ENCODE data around the gene SMIM20. TPM values are rescaled to one million over a fixed set of nuclear protein-coding genes. Genes with fewer than 3 reads are reported as not detected.

Gene SMIM20
- total and polyA plus RNA-seq, 2 of the 4 experiments (the other 2 are of a cell fraction) = 13.6 to 23.1 TPM

DNA sequence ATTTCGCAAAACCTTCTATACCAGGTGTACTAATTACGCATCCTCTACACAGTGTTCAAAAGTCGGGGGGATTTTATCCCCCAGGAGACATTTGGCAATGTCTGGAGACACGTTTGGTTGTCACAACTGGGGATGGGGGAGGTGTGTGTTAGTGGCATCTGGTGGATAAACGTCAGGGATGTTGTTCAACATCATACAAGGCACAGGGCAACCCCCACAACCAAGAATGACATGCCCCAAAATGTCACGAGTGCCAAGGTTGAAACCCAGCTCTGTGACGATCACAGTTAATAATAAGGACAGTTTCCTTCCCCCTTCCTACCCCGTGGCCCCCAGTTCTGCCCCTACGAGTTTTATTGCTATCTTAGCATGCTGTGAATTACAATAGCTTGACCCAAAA lies 35.3 kb upstream of the SMIM20 start:
- Histone ChIP-seq H3K79me1 (ENCODE audit: low read depth in 1 of 2, low read length in 2 of 2) (no peaks in the 10 kb centered on the region), H2AK5ac (ENCODE audit: low read depth, low read length) (no peak overlapping the region; the same call in 1 of the 2 replicates), H3K27ac (ENCODE audit: insufficient read depth, low read length) (no peak overlapping the region), H3K56ac (ENCODE audit: extremely low read depth, insufficient read depth, low read length) (no peak overlapping the region), H4K8ac (ENCODE audit: low read depth in 2 of 2, low read length in 2 of 2) (no peak overlapping the region), H2BK120ac (ENCODE audit: low read depth, low read length) (no peak overlapping the region), H3K9me1 (ENCODE audit: insufficient read depth, low read length) (peaks cover 4% of the 10 kb centered on the region; the same call in 1 of the 2 replicates), H3K4me2 (ENCODE audit: low read depth, low read length) (no peak overlapping the region), H3K4me3 (ENCODE audit: insufficient read depth, low read depth, low read length) (no peak overlapping the region), H4K5ac (ENCODE audit: low read depth, low read length) (no peak overlapping the region), H3K9ac (ENCODE audit: low read depth, low read length) (no peak overlapping the region), H4K20me1 (ENCODE audit: insufficient read depth, low read length) (no peaks in the 10 kb centered on the region), H3K14ac (replicated peaks; ENCODE audit: low read depth, low read length) (no peak overlapping the region), H2BK15ac (ENCODE audit: low read depth, low read length) (no peak overlapping the region), H3K27me3 (ENCODE audit: control insufficient read depth, insufficient read depth, low read length) (no peaks in the 10 kb centered on the region), H4K91ac (ENCODE audit: insufficient read depth, low read depth, low read length) (no peak overlapping the region), H2AK9ac (replicated peaks; ENCODE audit: low read depth, low read length, poor library complexity) (no peak overlapping the region), H2AFZ (replicated peaks; ENCODE audit: low read length, poor library complexity) (no peak overlapping the region), H2BK5ac (ENCODE audit: low read depth, low read length, poor library complexity, severe bottlenecking) (no peak overlapping the region), H3K9me3 (ENCODE audit: control insufficient read depth, insufficient read depth, low read length) (peaks cover 3% of the 10 kb centered on the region; the same call in 1 of the 2 replicates), H3K23ac (ENCODE audit: low read depth, low read length) (no peak overlapping the region), H3K18ac (ENCODE audit: low read depth, low read length) (no peak overlapping the region), H3K4me1 (ENCODE audit: control insufficient read depth, insufficient read depth, low read length) (peaks cover 12% of the 10 kb centered on the region), H3K36me3 (ENCODE audit: control insufficient read depth, insufficient read depth, low read length) (no peaks in the 10 kb centered on the region), H2BK20ac (ENCODE audit: low read depth, low read length) (no peak overlapping the region), H3K4ac (ENCODE audit: low read depth, low read length) (no peak overlapping the region)
- ChIA-PET POLR2A (ENCODE audit: unreplicated experiment) (no interaction called here), CTCF (no interaction called here)
- BruUV-seq (replicated peaks) = no TSS peak
- in situ Hi-C loops (cut with MboI; ENCODE audit: low sequenced_read_pairs) (no loop called here), intact Hi-C loops (cut with micrococcal nuclease) (no loop called here), dilution Hi-C loops (cut with HindIII; ENCODE audit: low sequenced_read_pairs, unreplicated experiment) (no loop called here)
- TF ChIP-seq, protein P1, sequence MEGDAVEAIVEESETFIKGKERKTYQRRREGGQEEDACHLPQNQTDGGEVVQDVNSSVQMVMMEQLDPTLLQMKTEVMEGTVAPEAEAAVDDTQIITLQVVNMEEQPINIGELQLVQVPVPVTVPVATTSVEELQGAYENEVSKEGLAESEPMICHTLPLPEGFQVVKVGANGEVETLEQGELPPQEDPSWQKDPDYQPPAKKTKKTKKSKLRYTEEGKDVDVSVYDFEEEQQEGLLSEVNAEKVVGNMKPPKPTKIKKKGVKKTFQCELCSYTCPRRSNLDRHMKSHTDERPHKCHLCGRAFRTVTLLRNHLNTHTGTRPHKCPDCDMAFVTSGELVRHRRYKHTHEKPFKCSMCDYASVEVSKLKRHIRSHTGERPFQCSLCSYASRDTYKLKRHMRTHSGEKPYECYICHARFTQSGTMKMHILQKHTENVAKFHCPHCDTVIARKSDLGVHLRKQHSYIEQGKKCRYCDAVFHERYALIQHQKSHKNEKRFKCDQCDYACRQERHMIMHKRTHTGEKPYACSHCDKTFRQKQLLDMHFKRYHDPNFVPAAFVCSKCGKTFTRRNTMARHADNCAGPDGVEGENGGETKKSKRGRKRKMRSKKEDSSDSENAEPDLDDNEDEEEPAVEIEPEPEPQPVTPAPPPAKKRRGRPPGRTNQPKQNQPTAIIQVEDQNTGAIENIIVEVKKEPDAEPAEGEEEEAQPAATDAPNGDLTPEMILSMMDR (conservative IDR thresholded peaks at IDR 0.05; ENCODE audit: low read depth, low read length) = no peak
- TF ChIP-seq MAFK (IDR thresholded peaks at IDR 0.05; ENCODE audit: low read depth, low read length) = no peak
- no peak for TF ChIP-seq FOS (IDR thresholded peaks at IDR 0.05; ENCODE audit: low read depth, low read length)
- no peak for TF ChIP-seq MAZ (IDR thresholded peaks at IDR 0.05; ENCODE audit: borderline replicate concordance, low read depth, low read length)
- TF ChIP-seq, protein P2, sequence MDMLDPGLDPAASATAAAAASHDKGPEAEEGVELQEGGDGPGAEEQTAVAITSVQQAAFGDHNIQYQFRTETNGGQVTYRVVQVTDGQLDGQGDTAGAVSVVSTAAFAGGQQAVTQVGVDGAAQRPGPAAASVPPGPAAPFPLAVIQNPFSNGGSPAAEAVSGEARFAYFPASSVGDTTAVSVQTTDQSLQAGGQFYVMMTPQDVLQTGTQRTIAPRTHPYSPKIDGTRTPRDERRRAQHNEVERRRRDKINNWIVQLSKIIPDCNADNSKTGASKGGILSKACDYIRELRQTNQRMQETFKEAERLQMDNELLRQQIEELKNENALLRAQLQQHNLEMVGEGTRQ (IDR thresholded peaks at IDR 0.05; ENCODE audit: low read depth, low read length) = no peak
- TF ChIP-seq RCOR1 (IDR thresholded peaks at IDR 0.05; ENCODE audit: insufficient replicate concordance, low read length) = no peak
- TF ChIP-seq, protein P3, sequence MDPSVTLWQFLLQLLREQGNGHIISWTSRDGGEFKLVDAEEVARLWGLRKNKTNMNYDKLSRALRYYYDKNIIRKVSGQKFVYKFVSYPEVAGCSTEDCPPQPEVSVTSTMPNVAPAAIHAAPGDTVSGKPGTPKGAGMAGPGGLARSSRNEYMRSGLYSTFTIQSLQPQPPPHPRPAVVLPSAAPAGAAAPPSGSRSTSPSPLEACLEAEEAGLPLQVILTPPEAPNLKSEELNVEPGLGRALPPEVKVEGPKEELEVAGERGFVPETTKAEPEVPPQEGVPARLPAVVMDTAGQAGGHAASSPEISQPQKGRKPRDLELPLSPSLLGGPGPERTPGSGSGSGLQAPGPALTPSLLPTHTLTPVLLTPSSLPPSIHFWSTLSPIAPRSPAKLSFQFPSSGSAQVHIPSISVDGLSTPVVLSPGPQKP (IDR thresholded peaks at IDR 0.05; ENCODE audit: borderline replicate concordance, low read depth, low read length) = no peak
- TF ChIP-seq NFE2L2 (IDR thresholded peaks at IDR 0.05; ENCODE audit: low read depth, low read length) = no peak
- TF ChIP-seq RAD21 (IDR thresholded peaks at IDR 0.05; ENCODE audit: low read length) = no peak
- TF ChIP-seq MXI1 (IDR thresholded peaks at IDR 0.05; ENCODE audit: borderline replicate concordance, low read depth, low read length) = no peak
- no peak for TF ChIP-seq RFX5 (IDR thresholded peaks at IDR 0.05; ENCODE audit: low read depth, low read length)
- TF ChIP-seq SMC3 (IDR thresholded peaks at IDR 0.05; ENCODE audit: low read depth, low read length) = no peak
- TF ChIP-seq BHLHE40 (IDR thresholded peaks at IDR 0.05; ENCODE audit: low read depth, low read length) = no peak
- TF ChIP-seq POLR2A (IDR thresholded peaks at IDR 0.05; ENCODE audit: low read depth, low read length) = no peak
- no peak for TF ChIP-seq CEBPB (IDR thresholded peaks at IDR 0.05; ENCODE audit: low read depth, low read length)
- no peak for TF ChIP-seq CHD1 (IDR thresholded peaks at IDR 0.05; ENCODE audit: low read depth, low read length)
- DNase-seq (no peak), ATAC-seq (ENCODE audit: low read depth) (no peak)
- WGBS, 2 experiments (ENCODE audit: extremely low coverage in 2 of 2, insufficient read length in 1 of 2) = 82% methylated on average over 2 of the region's 9 CpGs; no CpG with 5 or more reads in 1 of the 2 experiments

Data from IMR-90 (cell line).